ENCODE results near the gene RUNDC3A. TPM values are rescaled to one million over a fixed set of nuclear protein-coding genes. Genes with fewer than 3 reads are reported as not detected.

Gene RUNDC3A
- total RNA-seq, 1 donor, result under 0.01 TPM

DNA sequence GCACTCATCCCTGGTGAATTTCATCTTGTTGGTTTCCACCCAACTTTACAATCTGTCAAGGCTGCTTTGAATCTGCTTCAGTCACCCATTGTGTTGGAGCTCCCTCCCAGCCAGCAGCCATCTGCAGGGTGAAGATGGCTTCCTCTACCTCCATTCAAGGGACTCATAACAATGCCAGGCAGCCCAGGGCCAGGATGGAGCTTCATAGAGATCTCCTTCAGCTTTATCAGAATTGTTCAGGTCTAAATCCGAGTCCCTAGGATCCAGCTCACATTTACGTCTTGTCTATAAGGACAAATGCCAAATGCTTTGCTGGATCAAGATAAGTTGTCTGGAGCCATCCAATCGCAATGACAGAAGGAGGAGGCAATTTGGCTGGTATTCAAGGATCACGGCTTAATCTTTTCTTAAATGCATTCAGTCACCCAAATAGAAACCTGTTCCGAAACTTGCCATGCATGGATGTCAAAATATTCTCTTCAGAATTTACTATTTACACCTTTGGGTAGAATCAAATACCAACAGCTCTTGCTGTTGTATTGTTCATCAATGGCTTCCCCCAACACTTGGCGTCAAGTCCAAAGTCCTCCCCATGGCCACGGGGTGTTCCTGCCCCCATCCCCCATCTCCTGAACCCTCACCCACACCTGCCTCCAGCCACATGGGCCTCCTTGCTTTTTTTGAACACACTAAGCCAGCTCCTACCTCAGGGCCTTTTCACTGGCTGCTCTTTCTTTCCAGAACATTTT is 59.0 kb downstream of the RUNDC3A start:
- H3K4me3 ChIP-seq (ENCODE audit: low read depth, low read length), result no peak overlapping the region
- DNase-seq (ENCODE audit: low read depth), result no peak
- no peak for TF ChIP-seq CTCF (IDR thresholded peaks at IDR 0.05; ENCODE audit: insufficient read depth, low read depth, low read length)

Small RNA genes within 50 kb of the gene (small RNA-seq; reads per million reads assigned to genes)
- 0.28 reads per million for gene RF00012
- not detected for gene RN7SL507P
- not detected for gene RNU6-453P

Other genes with a start within 250 kb of the RUNDC3A start
- 53.5 and 82.5 TPM in 2 replicates for gene LSM12, start 241.9 kb upstream of the RUNDC3A start, total RNA-seq
- 27.4 and 27.6 TPM in 2 replicates for gene G6PC3, start 237.9 kb upstream of the RUNDC3A start, total RNA-seq
- 36.7 and 62.8 TPM in 2 replicates for gene HDAC5, start 185.0 kb upstream of the RUNDC3A start, total RNA-seq
- 3.0 and 3.2 TPM in 2 replicates for gene HROB, start 166.7 kb upstream of the RUNDC3A start, total RNA-seq
- under 0.01 TPM in 1 of 2 replicates, not detected in the other for gene ASB16, start 137.9 kb upstream of the RUNDC3A start, total RNA-seq
- 19.0 and 28.1 TPM in 2 replicates for gene TMUB2, start 121.6 kb upstream of the RUNDC3A start, total RNA-seq
- 43.6 and 48.3 TPM in 2 replicates for gene ATXN7L3, start 108.7 kb upstream of the RUNDC3A start, total RNA-seq
- 46.1 and 46.6 TPM in 2 replicates for gene UBTF, start 88.9 kb upstream of the RUNDC3A start, total RNA-seq
- not detected in 2 replicates for gene SLC4A1, start 40.5 kb upstream of the RUNDC3A start, total RNA-seq
- 58.9 and 61.7 TPM in 2 replicates for gene SLC25A39, start 16.2 kb downstream of the RUNDC3A start, total RNA-seq
- 165 and 256 TPM in 2 replicates for gene GRN, start 36.7 kb downstream of the RUNDC3A start, total RNA-seq
- gene FAM171A2, start 55.3 kb downstream of the RUNDC3A start, total RNA-seq, result 0.86 and 2.6 TPM in 2 replicates
- under 0.01 TPM in 2 replicates for gene ITGA2B, start 81.0 kb downstream of the RUNDC3A start, total RNA-seq
- gene GPATCH8, start 194.8 kb downstream of the RUNDC3A start, total RNA-seq, result 23.8 and 31.1 TPM in 2 replicates
- gene FZD2, start 248.9 kb downstream of the RUNDC3A start, total RNA-seq, result 35.4 and 36.3 TPM in 2 replicates

Measured in fibroblast of villous mesenchyme (primary cell).